Brain microvascular endothelial cell (primary cell): ENCODE data around the gene RENBP.

ENCODE experiments used
- DNase-seq: peaks from one replicate; pipeline ENCODE4 v3.0.0-alpha.2; 2020
- H3K27ac ChIP-seq: fragments of 250-450 bp; sonication (Bioruptor Pico); 2 replicates; pipeline ENCODE4 v1.5.1; 2020; ENCODE audit warnings: mild to moderate bottlenecking, moderate library complexity
- H3K27me3 ChIP-seq: fragments of 250-450 bp; sonication (Bioruptor Pico); replicated peaks from 2 replicates; pipeline ENCODE4 v1.5.1; 2020; ENCODE audit warnings: mild to moderate bottlenecking
- H3K36me3 ChIP-seq: fragments of 250-450 bp; sonication (Bioruptor Pico); replicated peaks from 2 replicates; pipeline ENCODE4 v1.5.1; 2020; ENCODE audit warnings: mild to moderate bottlenecking
- H3K4me3 ChIP-seq: 2 replicates; pipeline ENCODE4 v1.5.1; 2011; ENCODE audit warnings: low read depth, mild to moderate bottlenecking, control low read depth, low read length, moderate library complexity
- CTCF ChIP-seq: IDR thresholded peaks from 2 replicates; pipeline ENCODE4 v1.5.1; 2011; ENCODE audit warnings: low read depth, mild to moderate bottlenecking, moderate library complexity, low read length, control low read depth, inconsistent platforms; ENCODE audit errors: missing control alignments
- in situ Hi-C: cut with HindIII; loops from 2 replicates; pipeline ENCODE4 v1.10.0; 2017; ENCODE audit warnings: low sequenced_read_pairs, low pct_ligation_motif_present

The RENBP gene

GRCh38 chrX:153966283-153966688, 21.8 kb upstream of the RENBP start:
- in situ Hi-C loops = no loop called here
- Histone ChIP-seq H3K27ac (no peak overlapping the region), H3K36me3 (peaks cover 27% of the 10 kb centered on the region), H3K27me3 (no peaks in the 10 kb centered on the region), H3K4me3 (no peak overlapping the region)
- no peak for TF ChIP-seq CTCF
- no peak for DNase-seq

- H3K27me3 ChIP-seq = no peaks in the 10 kb centered on the region
- no peak overlapping the region for H3K27ac ChIP-seq
- TF ChIP-seq CTCF = no peak
- in situ Hi-C loops = no loop called here
- no peak for DNase-seq
- peaks cover 33% of the 10 kb centered on the region for H3K36me3 ChIP-seq
- H3K4me3 ChIP-seq = no peak overlapping the region
These were observed 21.0 kb upstream of the RENBP start for GRCh38 chrX:153965406-153965805.

GRCh38 chrX:153964105-153964504, 19.7 kb upstream of the RENBP start:
- no peaks in the 10 kb centered on the region for H3K27me3 ChIP-seq
- TF ChIP-seq CTCF = no peak
- H3K4me3 ChIP-seq = no peak overlapping the region
- in situ Hi-C loops = no loop called here
- H3K27ac ChIP-seq = no peak overlapping the region
- no peak for DNase-seq
- H3K36me3 ChIP-seq = peaks cover 44% of the 10 kb centered on the region

- no peak overlapping the region for H3K27ac ChIP-seq
- peaks cover 46% of the 10 kb centered on the region for H3K36me3 ChIP-seq
These were observed 19.1 kb upstream of the RENBP start for GRCh38 chrX:153963546-153963945.

GRCh38 chrX:153961292-153961691, 16.8 kb upstream of the RENBP start:
- TF ChIP-seq CTCF = no peak
- peaks cover 63% of the 10 kb centered on the region for H3K36me3 ChIP-seq
- no peak overlapping the region for H3K4me3 ChIP-seq
- no peak overlapping the region for H3K27ac ChIP-seq
- no peaks in the 10 kb centered on the region for H3K27me3 ChIP-seq
- in situ Hi-C loops = no loop called here
- no peak for DNase-seq

More at GRCh38 chrX:153963546-153963945, 19.1 kb upstream of the RENBP start:
- no peak for DNase-seq
- Histone ChIP-seq H3K27me3 (no peaks in the 10 kb centered on the region), H3K4me3 (no peak overlapping the region)
- no peak for TF ChIP-seq CTCF
- in situ Hi-C loops = no loop called here

GRCh38 chrX:153960786-153961185, 16.3 kb upstream of the RENBP start:
- no peaks in the 10 kb centered on the region for H3K27me3 ChIP-seq
- H3K36me3 ChIP-seq = peaks cover 68% of the 10 kb centered on the region
- H3K4me3 ChIP-seq = no peak overlapping the region
- no peak for DNase-seq
- in situ Hi-C loops = no loop called here
- TF ChIP-seq CTCF = no peak
- H3K27ac ChIP-seq = no peak overlapping the region
